ENCODE data around the gene LRMDA.

DNA sequence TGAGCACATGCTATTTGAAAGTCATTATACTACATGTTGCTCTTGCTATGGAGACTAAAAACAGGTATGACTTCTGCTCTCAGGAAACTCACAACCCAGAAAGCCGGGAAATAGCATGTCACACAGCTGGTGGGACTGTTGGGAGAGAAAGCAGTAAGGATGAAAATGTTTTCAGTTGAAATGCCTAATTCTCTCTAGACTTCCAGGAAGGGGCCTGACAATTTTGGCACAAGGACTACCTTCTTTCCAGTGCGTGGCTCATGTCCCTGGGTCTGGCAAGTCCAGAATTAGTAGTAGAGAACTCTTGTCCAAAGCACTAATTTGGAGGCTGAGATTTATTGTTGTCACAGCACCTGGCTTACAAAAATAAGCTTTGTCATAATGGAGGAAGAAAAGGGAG is 567.6 kb downstream of the LRMDA start:
- TF ChIP-seq, protein P1, sequence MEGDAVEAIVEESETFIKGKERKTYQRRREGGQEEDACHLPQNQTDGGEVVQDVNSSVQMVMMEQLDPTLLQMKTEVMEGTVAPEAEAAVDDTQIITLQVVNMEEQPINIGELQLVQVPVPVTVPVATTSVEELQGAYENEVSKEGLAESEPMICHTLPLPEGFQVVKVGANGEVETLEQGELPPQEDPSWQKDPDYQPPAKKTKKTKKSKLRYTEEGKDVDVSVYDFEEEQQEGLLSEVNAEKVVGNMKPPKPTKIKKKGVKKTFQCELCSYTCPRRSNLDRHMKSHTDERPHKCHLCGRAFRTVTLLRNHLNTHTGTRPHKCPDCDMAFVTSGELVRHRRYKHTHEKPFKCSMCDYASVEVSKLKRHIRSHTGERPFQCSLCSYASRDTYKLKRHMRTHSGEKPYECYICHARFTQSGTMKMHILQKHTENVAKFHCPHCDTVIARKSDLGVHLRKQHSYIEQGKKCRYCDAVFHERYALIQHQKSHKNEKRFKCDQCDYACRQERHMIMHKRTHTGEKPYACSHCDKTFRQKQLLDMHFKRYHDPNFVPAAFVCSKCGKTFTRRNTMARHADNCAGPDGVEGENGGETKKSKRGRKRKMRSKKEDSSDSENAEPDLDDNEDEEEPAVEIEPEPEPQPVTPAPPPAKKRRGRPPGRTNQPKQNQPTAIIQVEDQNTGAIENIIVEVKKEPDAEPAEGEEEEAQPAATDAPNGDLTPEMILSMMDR (IDR thresholded peaks at IDR 0.05; ENCODE audit: low read depth, low read length): no peak
- TF ChIP-seq EZH2phosphoT487 (IDR thresholded peaks at IDR 0.05; ENCODE audit: low read depth): no peak

Measured in OCI-LY3 (cell line).